Activated T-helper 1 cell treated with anti-CD3 and anti-CD28 coated beads, Interleukin-12 subunit alpha, Interleukin-12 subunit beta, Interleukin-2, Interleukin-4 antibody, amounts not matched to agents 30 ng/mL and 10 ng/mL and 1 ng/mL, durations not matched to agents 14 hours and 24 hours and 36 hours (primary cell): ENCODE results near the gene SLC43A3. TPM values are rescaled to one million over a fixed set of nuclear protein-coding genes. Genes with fewer than 3 reads are reported as not detected.
"Not testable (repeated sequence)": the region's sequence is repeated elsewhere in the genome, so short reads cannot be mapped to it uniquely, and the experiment has no call there.

Experiments
- DNase-seq: peaks from one replicate; pipeline ENCODE4 v3.0.0; 2021; ENCODE audit warnings: low spot score
- H3K27ac Mint-ChIP-seq: one replicate; pipeline ENCODE4 v1.8.0; 2021; ENCODE audit warnings: mild to moderate bottlenecking, mixed read lengths
- H3K27me3 Mint-ChIP-seq: one replicate; pipeline ENCODE4 v1.8.0; 2022; ENCODE audit warnings: mild to moderate bottlenecking, moderate library complexity, mixed read lengths; ENCODE audit not compliant: insufficient read depth
- H3K36me3 Mint-ChIP-seq: one replicate; pipeline ENCODE4 v1.8.0; 2021; ENCODE audit warnings: low read depth, mixed read lengths
- H3K4me1 Mint-ChIP-seq: one replicate; pipeline ENCODE4 v1.8.0; 2021; ENCODE audit warnings: low read depth, mixed read lengths
- H3K4me3 Mint-ChIP-seq: one replicate; pipeline ENCODE4 v1.8.0; 2021; ENCODE audit warnings: mild to moderate bottlenecking, moderate library complexity, mixed read lengths
- H3K9me3 Mint-ChIP-seq: one replicate; pipeline ENCODE4 v1.8.0; 2021; ENCODE audit warnings: mixed read lengths
- intact Hi-C: fragments of 100-400 bp; cut with micrococcal nuclease; formaldehyde crosslinking; loops from one replicate; pipeline ENCODE4 v1.15.1; 2024
- total RNA-seq: library from RNA; stranded (reverse); gene quantifications from 2 replicates; pipeline ENCODE4 v1.2.3, GENCODE V29; 2022

Gene SLC43A3
- total RNA-seq, 1 donor from 2014 or later = 184 TPM

- H3K9me3 Mint-ChIP-seq = no peaks in the 10 kb centered on the region
- intact Hi-C loops = no loop called here
- H3K27ac Mint-ChIP-seq = no peak overlapping the region
- H3K36me3 Mint-ChIP-seq = no peaks in the 10 kb centered on the region
- no peak for DNase-seq
- H3K4me3 Mint-ChIP-seq = no peak overlapping the region
- no peaks in the 10 kb centered on the region for H3K4me1 Mint-ChIP-seq
- H3K27me3 Mint-ChIP-seq = peaks cover 5% of the 10 kb centered on the region
Measured at GRCh38 chr11:57374966-57375365, 52.0 kb downstream of the SLC43A3 start.

DNA sequence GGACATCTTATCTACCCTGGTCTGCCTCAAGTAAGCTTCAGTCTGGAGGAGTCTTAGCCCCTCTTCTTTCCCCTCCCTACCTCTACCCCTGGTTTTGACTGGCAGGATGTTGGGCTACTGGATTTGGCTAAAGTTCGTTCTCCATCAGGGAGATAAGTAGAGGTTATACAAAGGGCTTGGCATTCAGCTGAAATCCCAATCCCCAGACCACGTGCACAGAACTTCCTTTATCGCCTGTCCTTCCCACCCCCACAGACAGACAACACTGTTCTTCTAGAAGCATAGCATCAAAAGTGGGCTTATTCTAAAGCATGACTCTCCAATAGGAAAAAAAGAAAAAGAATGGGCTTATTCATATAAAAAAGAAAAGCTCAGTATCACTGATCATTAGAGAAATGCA lies 53.8 kb downstream of the SLC43A3 start:
- Mint-ChIP-seq H3K36me3 (no peaks in the 10 kb centered on the region), H3K27ac (no peak overlapping the region), H3K27me3 (peaks cover 2% of the 10 kb centered on the region), H3K9me3 (no peaks in the 10 kb centered on the region), H3K4me3 (no peak overlapping the region), H3K4me1 (no peaks in the 10 kb centered on the region)
- intact Hi-C loops = no loop called here
- DNase-seq = no peak

DNA sequence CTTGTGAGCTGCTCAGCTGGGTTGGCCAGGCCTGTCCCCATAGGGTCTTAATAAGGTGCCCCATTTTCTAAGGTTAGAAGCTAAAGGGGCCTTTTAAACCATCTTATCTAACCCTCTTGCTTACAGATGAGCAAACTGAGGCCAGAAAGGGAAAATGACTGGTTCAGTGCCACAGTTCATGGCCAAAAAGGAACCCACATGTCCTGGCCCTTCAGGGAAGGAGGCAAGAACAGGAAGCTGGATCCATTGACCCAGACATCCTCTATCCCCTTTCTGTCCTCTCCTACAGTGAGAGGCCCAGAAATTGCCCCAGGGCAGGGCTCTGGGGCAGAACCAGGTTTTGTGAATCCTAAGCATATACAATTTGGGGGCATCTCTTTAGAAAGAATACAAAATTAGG lies 56.0 kb downstream of the SLC43A3 start:
- no peaks in the 10 kb centered on the region for H3K36me3 Mint-ChIP-seq
- intact Hi-C loops = no loop called here
- H3K4me3 Mint-ChIP-seq = no peak overlapping the region

GRCh38 chr11:57370251-57370650 lies 56.7 kb downstream of the SLC43A3 start:
- no peak for DNase-seq
- Mint-ChIP-seq H3K27me3 (peaks cover 2% of the 10 kb centered on the region), H3K4me3 (no peak overlapping the region), H3K9me3 (no peaks in the 10 kb centered on the region), H3K27ac (no peak overlapping the region), H3K36me3 (no peaks in the 10 kb centered on the region), H3K4me1 (no peaks in the 10 kb centered on the region)
- intact Hi-C loops = no loop called here

More for the DNA sequence above, 56.0 kb downstream of the SLC43A3 start:
- DNase-seq = no peak
- H3K4me1 Mint-ChIP-seq = no peaks in the 10 kb centered on the region
- no peak overlapping the region for H3K27ac Mint-ChIP-seq
- peaks cover 2% of the 10 kb centered on the region for H3K27me3 Mint-ChIP-seq
- no peaks in the 10 kb centered on the region for H3K9me3 Mint-ChIP-seq

GRCh38 chr11:57368845-57369232 lies 58.1 kb downstream of the SLC43A3 start:
- no peak overlapping the region for H3K4me3 Mint-ChIP-seq
- no peaks in the 10 kb centered on the region for H3K36me3 Mint-ChIP-seq
- peaks cover 2% of the 10 kb centered on the region for H3K27me3 Mint-ChIP-seq
- H3K4me1 Mint-ChIP-seq = no peaks in the 10 kb centered on the region
- no peak for DNase-seq
- H3K27ac Mint-ChIP-seq = no peak overlapping the region
- intact Hi-C loops = no loop called here
- no peaks in the 10 kb centered on the region for H3K9me3 Mint-ChIP-seq

- Mint-ChIP-seq H3K27ac (no peak overlapping the region), H3K27me3 (peaks cover 2% of the 10 kb centered on the region), H3K36me3 (no peaks in the 10 kb centered on the region), H3K9me3 (no peaks in the 10 kb centered on the region), H3K4me1 (no peaks in the 10 kb centered on the region), H3K4me3 (no peak overlapping the region)
- intact Hi-C loops = no loop called here
- no peak for DNase-seq
Measured at GRCh38 chr11:57368106-57368844, 58.6 kb downstream of the SLC43A3 start.

- no peaks in the 10 kb centered on the region for H3K4me1 Mint-ChIP-seq
- H3K36me3 Mint-ChIP-seq = no peaks in the 10 kb centered on the region
- no peak overlapping the region for H3K4me3 Mint-ChIP-seq
- intact Hi-C loops = no loop called here
- no peak for DNase-seq
- no peak overlapping the region for H3K27ac Mint-ChIP-seq
- H3K27me3 Mint-ChIP-seq = no peaks in the 10 kb centered on the region
- no peaks in the 10 kb centered on the region for H3K9me3 Mint-ChIP-seq
Measured at GRCh38 chr11:57364851-57365660, 61.9 kb downstream of the SLC43A3 start.

- Mint-ChIP-seq H3K27ac (no peak overlapping the region), H3K27me3 (no peaks in the 10 kb centered on the region), H3K36me3 (no peaks in the 10 kb centered on the region), H3K9me3 (no peaks in the 10 kb centered on the region), H3K4me1 (no peaks in the 10 kb centered on the region), H3K4me3 (no peak overlapping the region)
- intact Hi-C loops = no loop called here
- no peak for DNase-seq
Measured at GRCh38 chr11:57363131-57364080, 63.5 kb downstream of the SLC43A3 start.

- no peaks in the 10 kb centered on the region for H3K9me3 Mint-ChIP-seq
Measured at GRCh38 chr11:57361926-57362325, 65.0 kb downstream of the SLC43A3 start.

GRCh38 chr11:57361420-57361819 lies 65.5 kb downstream of the SLC43A3 start:
- H3K36me3 Mint-ChIP-seq, H3K27ac Mint-ChIP-seq, H3K4me1 Mint-ChIP-seq, H3K9me3 Mint-ChIP-seq, H3K27me3 Mint-ChIP-seq, intact Hi-C loops, H3K4me3 Mint-ChIP-seq, DNase-seq: not testable (repeated sequence)

More at GRCh38 chr11:57361926-57362325, 65.0 kb downstream of the SLC43A3 start:
- H3K27ac Mint-ChIP-seq = no peak overlapping the region
- H3K36me3 Mint-ChIP-seq = no peaks in the 10 kb centered on the region
- DNase-seq = no peak
- no peaks in the 10 kb centered on the region for H3K4me1 Mint-ChIP-seq
- H3K4me3 Mint-ChIP-seq = no peak overlapping the region
- intact Hi-C loops = no loop called here
- no peaks in the 10 kb centered on the region for H3K27me3 Mint-ChIP-seq

- H3K36me3 Mint-ChIP-seq = no peaks in the 10 kb centered on the region
- no peak overlapping the region for H3K27ac Mint-ChIP-seq
- no peaks in the 10 kb centered on the region for H3K4me1 Mint-ChIP-seq
- no peaks in the 10 kb centered on the region for H3K9me3 Mint-ChIP-seq
- peaks cover 6% of the 10 kb centered on the region for H3K27me3 Mint-ChIP-seq
- no peak overlapping the region for H3K4me3 Mint-ChIP-seq
- DNase-seq = no peak
- intact Hi-C loops = no loop called here
Measured at GRCh38 chr11:57360991-57361390, 65.9 kb downstream of the SLC43A3 start.

- Mint-ChIP-seq H3K27ac (no peak overlapping the region), H3K4me1 (no peaks in the 10 kb centered on the region), H3K4me3 (no peak overlapping the region), H3K27me3 (peaks cover 6% of the 10 kb centered on the region), H3K9me3 (no peaks in the 10 kb centered on the region), H3K36me3 (no peaks in the 10 kb centered on the region)
- no peak for DNase-seq
- intact Hi-C loops = no loop called here
Measured at GRCh38 chr11:57359896-57360690, 66.8 kb downstream of the SLC43A3 start.
